SK-N-DZ (cell line): ENCODE results near the gene CFAP141.
"Not testable (repeated sequence)": the region's sequence is repeated elsewhere in the genome, so short reads cannot be mapped to it uniquely, and the experiment has no call there.

Experiments
- DNase-seq: peaks from one replicate; pipeline ENCODE4 v3.0.0-alpha.2; 2015; ENCODE audit warnings: low spot score

Gene CFAP141

GRCh38 chr1:154208677-154209388, 2.7 kb upstream of the CFAP141 start:
- DNase-seq, result no peak

- no peak for DNase-seq
Observed at GRCh38 chr1:154207262-154207661, 1.1 kb upstream of the CFAP141 start.

GRCh38 chr1:154205778-154206177, 355 bp downstream of the CFAP141 start:
- not testable (repeated sequence) for DNase-seq

GRCh38 chr1:154199563-154199879, 6.6 kb downstream of the CFAP141 start:
- no peak for DNase-seq

- DNase-seq, result peak; percentile 72
Observed at GRCh38 chr1:154198756-154199562, 7.2 kb downstream of the CFAP141 start.

- no peak for DNase-seq
Observed at GRCh38 chr1:154193821-154194220, 12.3 kb downstream of the CFAP141 start.

GRCh38 chr1:154192476-154192875, 13.7 kb downstream of the CFAP141 start:
- DNase-seq, result no peak

- DNase-seq, result no peak
Observed at GRCh38 chr1:154191990-154192461, 14.1 kb downstream of the CFAP141 start, which contains the start of gene TPM3. Gene TPM3 (minus strand): TSS chr1:154192100. CDS start chr1:154192018, 82 bp downstream.

GRCh38 chr1:154190550-154190949, 15.6 kb downstream of the CFAP141 start:
- DNase-seq, result no peak

- DNase-seq, result no peak
Observed at GRCh38 chr1:154186852-154187501, 19.2 kb downstream of the CFAP141 start.

- DNase-seq, result peak; percentile 66
Observed at GRCh38 chr1:154186177-154186576, 20.0 kb downstream of the CFAP141 start.

- DNase-seq, result peak; percentile 99
Observed at GRCh38 chr1:154183046-154183915, 22.9 kb downstream of the CFAP141 start.

GRCh38 chr1:154182344-154183045, 23.6 kb downstream of the CFAP141 start:
- peak; percentile 49 for DNase-seq

GRCh38 chr1:154181944-154182343, 24.2 kb downstream of the CFAP141 start:
- no peak for DNase-seq

- DNase-seq, result no peak
Observed at GRCh38 chr1:154179946-154180687, 26.0 kb downstream of the CFAP141 start.

GRCh38 chr1:154178911-154179811, 27.0 kb downstream of the CFAP141 start:
- no peak for DNase-seq

GRCh38 chr1:154178013-154178412, 28.1 kb downstream of the CFAP141 start:
- no peak for DNase-seq

- no peak for DNase-seq
Observed at GRCh38 chr1:154176337-154176736, 29.8 kb downstream of the CFAP141 start.

GRCh38 chr1:154174654-154175053, 31.5 kb downstream of the CFAP141 start:
- no peak for DNase-seq
